ENCODE results near the gene FXYD4. TPM values are rescaled to one million over a fixed set of nuclear protein-coding genes. Genes with fewer than 3 reads are reported as not detected.

Gene FXYD4
- total RNA-seq, 3 donors from 2014 or later (not counting 1 experiment from before 2014, with no cell fraction given): not detected

GRCh38 chr10:43399320-43400310, 28.2 kb downstream of the FXYD4 start:
- Histone ChIP-seq H3K4me1 (ENCODE audit: control insufficient read depth, insufficient read depth, low read length) (peaks cover 70% of the 10 kb centered on the region), H3K36me3 (ENCODE audit: control insufficient read depth, insufficient read depth, low read length) (peaks cover 19% of the 10 kb centered on the region), H3K27me3 (ENCODE audit: control insufficient read depth, insufficient read depth, low read length) (no peaks in the 10 kb centered on the region), H3K27ac (ENCODE audit: low read length) (peak overlapping the region; percentile 34), H3K4me3 (ENCODE audit: low read length) (no peak overlapping the region), H3K9me3 (ENCODE audit: control insufficient read depth, insufficient read depth, low read length) (no peaks in the 10 kb centered on the region)
- no peaks in the 10 kb centered on the region for H3K9me3 Mint-ChIP-seq
- peak overlapping the region; percentile 98 to 99 for H3K27ac Mint-ChIP-seq
- H3K4me3 Mint-ChIP-seq: peak overlapping the region; percentile 35
- no peak for TF ChIP-seq CTCF (IDR thresholded peaks at IDR 0.05)
- peak in 1 of 2 donors; percentile 42 for DNase-seq
- no peak for ATAC-seq
- intact Hi-C loops (cut with micrococcal nuclease): no loop called here
- peaks cover 78 to 79% of the 10 kb centered on the region in 2 donors for H3K4me1 Mint-ChIP-seq
- H3K36me3 Mint-ChIP-seq: no peaks in the 10 kb centered on the region
- WGBS (ENCODE audit: insufficient coverage): 69% methylated on average over 3 of the region's 5 CpGs
- H3K27me3 Mint-ChIP-seq (ENCODE audit: low read depth in 2 of 2): no peaks in the 10 kb centered on the region

DNA sequence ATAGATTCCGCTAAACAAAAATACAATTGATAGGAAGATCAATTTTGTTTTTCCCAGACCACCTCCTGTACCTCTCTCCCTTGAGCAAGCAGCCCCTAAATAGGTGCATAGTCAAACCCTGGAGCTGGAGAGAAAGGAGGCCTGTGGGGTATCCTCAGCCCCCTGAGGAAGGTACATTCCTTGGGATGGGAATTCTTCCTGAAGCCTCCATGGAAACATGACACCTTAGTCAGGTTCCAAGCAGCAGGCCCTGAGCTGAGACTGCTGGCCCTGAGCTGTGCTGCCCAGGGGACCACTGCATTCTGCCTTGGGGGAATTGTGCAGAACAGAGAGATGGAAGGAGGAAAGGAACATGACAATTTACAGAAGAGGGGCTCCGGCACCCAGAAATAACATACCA, 30.2 kb downstream of the FXYD4 start:
- no CpG with 5 or more reads among the region's 2 CpGs for WGBS (ENCODE audit: insufficient coverage)
- no peaks in the 10 kb centered on the region for H3K9me3 Mint-ChIP-seq
- TF ChIP-seq CTCF (IDR thresholded peaks at IDR 0.05): no peak
- Histone ChIP-seq H3K27ac (ENCODE audit: low read length) (peak overlapping the region; percentile 24), H3K27me3 (ENCODE audit: control insufficient read depth, insufficient read depth, low read length) (no peaks in the 10 kb centered on the region), H3K4me1 (ENCODE audit: control insufficient read depth, insufficient read depth, low read length) (peaks cover 68% of the 10 kb centered on the region), H3K9me3 (ENCODE audit: control insufficient read depth, insufficient read depth, low read length) (no peaks in the 10 kb centered on the region), H3K4me3 (ENCODE audit: low read length) (no peak overlapping the region), H3K36me3 (ENCODE audit: control insufficient read depth, insufficient read depth, low read length) (peaks cover 14% of the 10 kb centered on the region)
- peaks cover 71% of the 10 kb centered on the region in 2 donors for H3K4me1 Mint-ChIP-seq
- no peaks in the 10 kb centered on the region for H3K27me3 Mint-ChIP-seq (ENCODE audit: low read depth in 2 of 2)
- no peak for ATAC-seq
- H3K36me3 Mint-ChIP-seq: no peaks in the 10 kb centered on the region
- H3K4me3 Mint-ChIP-seq: peak overlapping the region; percentile 18
- H3K27ac Mint-ChIP-seq: peak overlapping the region; percentile 99
- DNase-seq: no peak
- intact Hi-C loops (cut with micrococcal nuclease): no loop called here

DNA sequence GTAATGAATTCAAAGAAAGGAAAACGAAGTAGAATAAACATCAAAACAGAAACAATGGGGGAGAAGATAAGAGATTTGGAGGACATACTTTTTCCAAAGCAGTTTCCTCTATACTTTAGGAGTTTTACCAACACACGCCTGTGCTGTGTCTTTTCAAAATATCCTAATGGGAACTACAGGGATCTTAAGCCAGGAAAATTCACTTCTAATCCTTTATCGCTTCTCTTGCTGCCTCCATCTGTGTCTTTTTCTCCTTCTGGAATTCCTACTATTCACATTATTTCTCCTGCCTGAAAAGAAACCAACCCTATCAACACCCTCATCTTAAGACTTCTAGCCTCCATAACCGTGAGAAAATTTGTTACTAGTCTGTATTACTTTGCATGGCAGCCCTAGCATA, 30.7 kb downstream of the FXYD4 start:
- H3K4me3 ChIP-seq (ENCODE audit: low read length): no peak overlapping the region
- H3K4me3 Mint-ChIP-seq: peak overlapping the region; percentile 18
- intact Hi-C loops (cut with micrococcal nuclease): no loop called here

More for the DNA sequence above, 30.7 kb downstream of the FXYD4 start:
- Mint-ChIP-seq H3K9me3 (no peaks in the 10 kb centered on the region), H3K27ac (peak overlapping the region; percentile 99), H3K27me3 (ENCODE audit: low read depth in 2 of 2) (no peaks in the 10 kb centered on the region), H3K36me3 (no peaks in the 10 kb centered on the region), H3K4me1 (peaks cover 68% of the 10 kb centered on the region in 2 donors)
- Histone ChIP-seq H3K9me3 (ENCODE audit: control insufficient read depth, insufficient read depth, low read length) (no peaks in the 10 kb centered on the region), H3K4me1 (ENCODE audit: control insufficient read depth, insufficient read depth, low read length) (peaks cover 69% of the 10 kb centered on the region), H3K36me3 (ENCODE audit: control insufficient read depth, insufficient read depth, low read length) (peaks cover 14% of the 10 kb centered on the region), H3K27me3 (ENCODE audit: control insufficient read depth, insufficient read depth, low read length) (no peaks in the 10 kb centered on the region), H3K27ac (ENCODE audit: low read length) (peak overlapping the region; percentile 34)
- DNase-seq (no peak), ATAC-seq (no peak)
- TF ChIP-seq CTCF (IDR thresholded peaks at IDR 0.05): no peak
- WGBS (ENCODE audit: insufficient coverage): 51% methylated on average over 3 of the region's 4 CpGs

Measured in natural killer cell (primary cell).